Spleen (tissue), 7 donors: ENCODE results near the gene EPN3.

ENCODE experiments used
- POLR2A ChIP-seq, 3 donors: fragments of 450-650 bp; IDR thresholded peaks; one replicate each; pipeline ENCODE4 v1.5.1; 2017; ENCODE audit warnings: antibody characterized with exemption in 3 of 3, mild to moderate bottlenecking in 1 of 3
- POLR2AphosphoS5 ChIP-seq, 3 donors: sonication (generic); formaldehyde crosslinking; IDR thresholded peaks; one replicate each; pipeline ENCODE4 v1.5.1; 2017; ENCODE audit warnings: antibody characterized with exemption in 3 of 3
- TF ChIP-seq, protein P1 (sequence below), 11 experiments: fragments of 200-600 bp in 7 of 11; fragments of 450-650 bp in 4 of 11; sonication (generic) in 4 of 11; IDR thresholded peaks in 8 of 11; conservative IDR thresholded peaks in 3 of 11; 1 replicate in 7 of 11; 2 replicates in 4 of 11; pipeline versions ENCODE4 v1.4.0 to v1.8.0; 2016 to 2021; ENCODE audit warnings: antibody characterized with exemption in 11 of 11, inconsistent platforms in 4 of 11, mild to moderate bottlenecking in 1 of 11
- donor health status: DM: no; HTN: no; CAD: no; lungs with moderate emphysema.
- donor health status: DM: no; HTN: no; CAD: no.
- donor health status: DM: no; HTN: no; CAD: no.

DNA sequence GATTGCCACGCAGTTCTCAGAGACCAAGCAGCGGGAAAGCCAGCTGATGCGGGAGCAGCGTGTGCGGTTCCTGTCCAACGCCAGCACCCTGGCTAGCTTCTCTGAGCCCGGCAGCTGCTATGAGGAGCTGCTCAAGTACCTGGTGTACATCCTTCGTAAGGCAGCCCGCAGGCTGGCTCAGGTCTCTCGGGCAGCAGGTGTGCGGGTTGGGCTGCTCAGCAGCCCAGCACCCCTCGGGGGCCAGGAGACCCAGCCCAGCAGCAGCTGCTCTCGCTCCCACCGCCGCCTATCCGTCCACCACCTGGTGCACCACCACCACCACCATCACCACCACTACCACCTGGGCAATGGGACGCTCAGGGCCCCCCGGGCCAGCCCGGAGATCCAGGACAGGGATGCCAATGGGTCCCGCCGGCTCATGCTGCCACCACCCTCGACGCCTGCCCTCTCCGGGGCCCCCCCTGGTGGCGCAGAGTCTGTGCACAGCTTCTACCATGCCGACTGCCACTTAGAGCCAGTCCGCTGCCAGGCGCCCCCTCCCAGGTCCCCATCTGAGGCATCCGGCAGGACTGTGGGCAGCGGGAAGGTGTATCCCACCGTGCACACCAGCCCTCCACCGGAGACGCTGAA, 43.2 kb downstream of the EPN3 start:
- TF ChIP-seq, protein P1, sequence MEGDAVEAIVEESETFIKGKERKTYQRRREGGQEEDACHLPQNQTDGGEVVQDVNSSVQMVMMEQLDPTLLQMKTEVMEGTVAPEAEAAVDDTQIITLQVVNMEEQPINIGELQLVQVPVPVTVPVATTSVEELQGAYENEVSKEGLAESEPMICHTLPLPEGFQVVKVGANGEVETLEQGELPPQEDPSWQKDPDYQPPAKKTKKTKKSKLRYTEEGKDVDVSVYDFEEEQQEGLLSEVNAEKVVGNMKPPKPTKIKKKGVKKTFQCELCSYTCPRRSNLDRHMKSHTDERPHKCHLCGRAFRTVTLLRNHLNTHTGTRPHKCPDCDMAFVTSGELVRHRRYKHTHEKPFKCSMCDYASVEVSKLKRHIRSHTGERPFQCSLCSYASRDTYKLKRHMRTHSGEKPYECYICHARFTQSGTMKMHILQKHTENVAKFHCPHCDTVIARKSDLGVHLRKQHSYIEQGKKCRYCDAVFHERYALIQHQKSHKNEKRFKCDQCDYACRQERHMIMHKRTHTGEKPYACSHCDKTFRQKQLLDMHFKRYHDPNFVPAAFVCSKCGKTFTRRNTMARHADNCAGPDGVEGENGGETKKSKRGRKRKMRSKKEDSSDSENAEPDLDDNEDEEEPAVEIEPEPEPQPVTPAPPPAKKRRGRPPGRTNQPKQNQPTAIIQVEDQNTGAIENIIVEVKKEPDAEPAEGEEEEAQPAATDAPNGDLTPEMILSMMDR (IDR thresholded peaks at IDR 0.05 in 8 of 11, conservative IDR thresholded peaks at IDR 0.05 in 3 of 11): no peak
- TF ChIP-seq POLR2A (IDR thresholded peaks at IDR 0.05) (no peak), POLR2AphosphoS5 (IDR thresholded peaks at IDR 0.05) (no peak)
